RWPE1 (cell line): ENCODE results near the gene KCNMA1.

Experiments
- CTCF ChIA-PET: fragments of 350-600 bp; sonication (Branson Sonifier 250); formaldehyde crosslinking; extraction: SDS; loops from one replicate; lab custom pipeline; 2021; lab: Yijun Ruan, JAX
- POLR2A ChIA-PET: fragments of 400-600 bp; formaldehyde crosslinking; extraction: SDS; loops from one replicate; lab custom pipeline; 2020; ENCODE audit warnings: antibody characterized with exemption; ENCODE audit not compliant: low non-redundant PET; lab: Yijun Ruan, JAX
- DNase-seq: peaks from one replicate; pipeline ENCODE4 v3.0.0; 2012; ENCODE audit warnings: low spot score
- H3K27ac ChIP-seq: fragments of 450-650 bp; 2 replicates; pipeline ENCODE4 v1.5.1; 2017
- CTCF ChIP-seq: fragments of 450-650 bp; conservative IDR thresholded peaks from 2 replicates; pipeline ENCODE4 v1.5.1; 2017; ENCODE audit warnings: low read depth, mild to moderate bottlenecking

Gene KCNMA1

DNA sequence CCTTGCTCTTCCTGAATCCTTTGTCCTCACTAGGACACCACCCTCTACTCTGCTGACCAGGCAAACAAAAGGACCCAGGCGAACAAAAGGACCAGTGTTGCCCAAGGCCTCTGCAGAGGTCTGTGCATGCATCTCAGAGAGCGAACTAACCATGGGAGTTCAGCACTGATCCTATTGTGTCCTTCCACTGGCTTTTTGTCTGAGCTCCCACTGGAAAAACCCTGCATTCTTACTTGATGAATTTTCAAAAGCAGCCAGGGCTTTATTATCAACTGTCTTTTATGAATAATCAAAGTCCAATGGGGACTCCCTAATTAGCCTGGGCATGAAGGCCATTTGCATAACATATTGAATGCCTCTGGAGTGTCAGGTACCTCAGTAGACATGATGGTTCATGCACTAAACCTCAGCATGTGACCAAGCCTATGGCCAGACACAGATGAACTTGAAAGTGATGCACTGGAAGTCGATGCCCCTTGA is 140.6 kb downstream of the KCNMA1 start:
- CTCF ChIA-PET: interaction anchor here (0.6 kb wide), 1 partner anchor 1137 kb away, joined by 5 read pairs; no protein-coding TSS in a partner anchor
- no peak overlapping the region for H3K27ac ChIP-seq
- POLR2A ChIA-PET: no interaction called here
- DNase-seq: no peak
- TF ChIP-seq CTCF: no peak

DNA sequence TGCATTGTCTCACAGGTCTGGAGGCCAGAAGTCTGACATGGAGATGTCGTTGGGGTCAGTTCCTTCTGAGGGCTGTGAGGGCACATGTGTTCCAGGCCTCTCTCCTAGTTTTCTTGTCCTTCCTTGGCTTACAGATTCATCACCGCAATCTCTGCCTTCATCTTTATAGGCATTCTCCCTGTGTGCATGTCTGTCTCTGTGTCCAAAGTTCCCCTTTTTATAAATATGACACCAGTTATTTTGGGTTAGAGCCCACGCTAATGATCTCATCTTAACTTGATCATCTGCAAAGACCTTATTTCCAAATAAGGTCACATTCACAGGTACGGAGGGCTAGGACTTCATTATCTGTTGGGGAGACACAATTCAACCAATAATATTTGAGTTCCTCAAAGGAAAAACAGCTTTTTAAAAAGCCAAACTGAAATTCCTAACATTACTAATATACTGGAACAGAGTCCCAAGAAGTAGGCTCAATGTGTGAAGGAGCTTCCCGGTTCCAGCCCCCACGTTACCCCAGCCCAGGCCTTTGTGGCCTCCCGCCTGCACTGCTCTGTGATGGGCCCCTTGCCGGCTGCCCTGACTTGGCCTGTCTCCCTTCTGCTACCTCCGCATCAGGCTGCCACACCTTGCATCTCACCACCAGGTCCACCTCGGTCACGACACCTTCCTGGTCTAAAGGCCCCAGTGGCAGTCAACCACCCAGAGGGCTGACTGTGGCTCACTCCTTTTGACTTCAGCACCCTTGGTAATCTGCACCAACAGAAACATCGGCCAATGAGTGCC is 142.7 kb downstream of the KCNMA1 start:
- POLR2A ChIA-PET: no interaction called here
- H3K27ac ChIP-seq: no peak overlapping the region
- DNase-seq: no peak
- TF ChIP-seq CTCF: no peak
- CTCF ChIA-PET: interaction anchor here (0.5 to 0.8 kb wide), 4 partner anchors 59 to 1170 kb away, joined by 3 to 4 read pairs (median 3); no protein-coding TSS in a partner anchor

GRCh38 chr10:77494327-77494726 is 143.3 kb downstream of the KCNMA1 start:
- POLR2A ChIA-PET: no interaction called here
- no peak overlapping the region for H3K27ac ChIP-seq
- DNase-seq: peak; percentile 39
- CTCF ChIA-PET: interaction anchor here (0.6 to 0.8 kb wide), 3 partner anchors 143 to 1171 kb away, joined by 3 to 4 read pairs (median 3); no protein-coding TSS in a partner anchor
- no peak for TF ChIP-seq CTCF

DNA sequence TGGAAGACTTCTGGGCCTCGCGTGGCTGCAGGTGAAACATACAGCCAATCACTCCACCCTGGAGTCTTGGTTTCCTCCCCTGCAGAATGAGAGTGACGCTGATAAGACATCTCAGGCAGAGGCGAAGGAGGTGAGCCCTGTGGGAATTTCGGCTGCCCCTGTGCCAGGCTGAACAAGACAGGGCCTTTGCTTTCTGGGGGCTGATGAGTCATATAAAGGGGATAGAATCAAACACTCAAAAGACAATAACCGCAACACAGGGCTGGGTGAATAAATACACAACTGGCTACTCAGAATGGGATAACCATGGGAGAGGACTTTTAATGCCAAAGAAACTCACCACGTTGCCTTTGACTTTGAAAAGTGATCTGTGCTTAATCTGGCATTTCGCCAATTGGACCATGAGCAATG is 143.8 kb downstream of the KCNMA1 start:
- TF ChIP-seq CTCF: no peak
- DNase-seq: no peak
- H3K27ac ChIP-seq: no peak overlapping the region
- POLR2A ChIA-PET: no interaction called here
- CTCF ChIA-PET: no interaction called here

DNA sequence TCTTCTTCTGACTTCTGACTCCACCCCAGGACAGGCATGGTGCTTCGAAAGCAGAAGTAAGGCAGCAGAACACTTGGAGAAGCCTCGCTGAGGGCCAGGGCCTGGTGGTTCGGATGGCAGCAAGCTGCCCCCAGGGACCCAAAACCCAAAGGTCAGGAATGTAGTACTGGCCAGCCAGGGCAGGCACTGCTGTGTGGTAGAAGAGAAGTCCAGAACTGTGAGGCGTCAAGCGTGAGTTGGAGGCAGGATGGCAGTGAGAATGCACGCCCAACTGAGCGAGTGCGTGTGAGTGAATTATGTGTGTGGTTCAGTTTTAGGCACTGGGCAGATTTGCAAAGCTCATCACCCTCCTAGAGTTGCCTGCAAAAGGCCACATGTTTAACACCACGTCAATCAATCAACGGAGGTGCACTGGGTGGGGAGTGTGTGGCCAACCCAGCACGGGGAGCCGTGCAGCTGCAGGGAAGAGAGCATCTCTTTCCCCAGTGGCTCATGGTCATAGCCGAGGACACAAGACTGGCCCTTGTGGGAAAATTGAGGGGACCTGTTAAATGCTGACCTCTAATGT is 144.3 kb downstream of the KCNMA1 start:
- DNase-seq: no peak
- ChIA-PET CTCF (no interaction called here), POLR2A (no interaction called here)
- H3K27ac ChIP-seq: no peak overlapping the region
- no peak for TF ChIP-seq CTCF

GRCh38 chr10:77492368-77492994 is 145.1 kb downstream of the KCNMA1 start:
- no peak overlapping the region for H3K27ac ChIP-seq
- ChIA-PET POLR2A (no interaction called here), CTCF (interaction anchor here (1.3 kb wide), 1 partner anchor 10 kb away, joined by 4 read pairs; no protein-coding TSS in a partner anchor)
- TF ChIP-seq CTCF: no peak
- no peak for DNase-seq
